Measurements from ENCODE around the gene BOK.

- TF ChIP-seq, protein P1, sequence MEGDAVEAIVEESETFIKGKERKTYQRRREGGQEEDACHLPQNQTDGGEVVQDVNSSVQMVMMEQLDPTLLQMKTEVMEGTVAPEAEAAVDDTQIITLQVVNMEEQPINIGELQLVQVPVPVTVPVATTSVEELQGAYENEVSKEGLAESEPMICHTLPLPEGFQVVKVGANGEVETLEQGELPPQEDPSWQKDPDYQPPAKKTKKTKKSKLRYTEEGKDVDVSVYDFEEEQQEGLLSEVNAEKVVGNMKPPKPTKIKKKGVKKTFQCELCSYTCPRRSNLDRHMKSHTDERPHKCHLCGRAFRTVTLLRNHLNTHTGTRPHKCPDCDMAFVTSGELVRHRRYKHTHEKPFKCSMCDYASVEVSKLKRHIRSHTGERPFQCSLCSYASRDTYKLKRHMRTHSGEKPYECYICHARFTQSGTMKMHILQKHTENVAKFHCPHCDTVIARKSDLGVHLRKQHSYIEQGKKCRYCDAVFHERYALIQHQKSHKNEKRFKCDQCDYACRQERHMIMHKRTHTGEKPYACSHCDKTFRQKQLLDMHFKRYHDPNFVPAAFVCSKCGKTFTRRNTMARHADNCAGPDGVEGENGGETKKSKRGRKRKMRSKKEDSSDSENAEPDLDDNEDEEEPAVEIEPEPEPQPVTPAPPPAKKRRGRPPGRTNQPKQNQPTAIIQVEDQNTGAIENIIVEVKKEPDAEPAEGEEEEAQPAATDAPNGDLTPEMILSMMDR (IDR thresholded peaks at IDR 0.05; ENCODE audit: poor library complexity, severe bottlenecking), result no peak
- TF ChIP-seq, protein P2, sequence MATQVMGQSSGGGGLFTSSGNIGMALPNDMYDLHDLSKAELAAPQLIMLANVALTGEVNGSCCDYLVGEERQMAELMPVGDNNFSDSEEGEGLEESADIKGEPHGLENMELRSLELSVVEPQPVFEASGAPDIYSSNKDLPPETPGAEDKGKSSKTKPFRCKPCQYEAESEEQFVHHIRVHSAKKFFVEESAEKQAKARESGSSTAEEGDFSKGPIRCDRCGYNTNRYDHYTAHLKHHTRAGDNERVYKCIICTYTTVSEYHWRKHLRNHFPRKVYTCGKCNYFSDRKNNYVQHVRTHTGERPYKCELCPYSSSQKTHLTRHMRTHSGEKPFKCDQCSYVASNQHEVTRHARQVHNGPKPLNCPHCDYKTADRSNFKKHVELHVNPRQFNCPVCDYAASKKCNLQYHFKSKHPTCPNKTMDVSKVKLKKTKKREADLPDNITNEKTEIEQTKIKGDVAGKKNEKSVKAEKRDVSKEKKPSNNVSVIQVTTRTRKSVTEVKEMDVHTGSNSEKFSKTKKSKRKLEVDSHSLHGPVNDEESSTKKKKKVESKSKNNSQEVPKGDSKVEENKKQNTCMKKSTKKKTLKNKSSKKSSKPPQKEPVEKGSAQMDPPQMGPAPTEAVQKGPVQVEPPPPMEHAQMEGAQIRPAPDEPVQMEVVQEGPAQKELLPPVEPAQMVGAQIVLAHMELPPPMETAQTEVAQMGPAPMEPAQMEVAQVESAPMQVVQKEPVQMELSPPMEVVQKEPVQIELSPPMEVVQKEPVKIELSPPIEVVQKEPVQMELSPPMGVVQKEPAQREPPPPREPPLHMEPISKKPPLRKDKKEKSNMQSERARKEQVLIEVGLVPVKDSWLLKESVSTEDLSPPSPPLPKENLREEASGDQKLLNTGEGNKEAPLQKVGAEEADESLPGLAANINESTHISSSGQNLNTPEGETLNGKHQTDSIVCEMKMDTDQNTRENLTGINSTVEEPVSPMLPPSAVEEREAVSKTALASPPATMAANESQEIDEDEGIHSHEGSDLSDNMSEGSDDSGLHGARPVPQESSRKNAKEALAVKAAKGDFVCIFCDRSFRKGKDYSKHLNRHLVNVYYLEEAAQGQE (IDR thresholded peaks at IDR 0.05; ENCODE audit: borderline replicate concordance), result no peak
Observed at GRCh38 chr2:241576293-241576654, 17.7 kb downstream of the BOK start.

Measured in neural cell (in vitro differentiated cells).